SW480 (cell line): ENCODE results near the gene ZBTB12.
"Not testable (repeated sequence)": the region's sequence is repeated elsewhere in the genome, so short reads cannot be mapped to it uniquely, and the experiment has no call there.

Experiments
- DNase-seq: peaks from one replicate; pipeline ENCODE4 v3.0.0-alpha.2; 2016; ENCODE audit warnings: low spot score

ZBTB12 gene

GRCh38 chr6:31901953-31902643 is at the start of gene ZBTB12:
Gene ZBTB12 (minus strand): TSS chr6:31902086. CDS start chr6:31901305, 781 bp downstream.
- peak; percentile 92 for DNase-seq

- DNase-seq = no peak
These were observed 48.2 kb upstream of the ZBTB12 start for GRCh38 chr6:31949926-31950548.

GRCh38 chr6:31948753-31949413 is 47.0 kb upstream of the ZBTB12 start:
- DNase-seq = no peak

GRCh38 chr6:31948306-31948705 is 46.4 kb upstream of the ZBTB12 start:
- DNase-seq = no peak

GRCh38 chr6:31947864-31948263 is 46.0 kb upstream of the ZBTB12 start:
- no peak for DNase-seq

GRCh38 chr6:31947070-31947675 is 45.3 kb upstream of the ZBTB12 start:
- DNase-seq = no peak

GRCh38 chr6:31946370-31946885 is 44.5 kb upstream of the ZBTB12 start:
- no peak for DNase-seq

GRCh38 chr6:31945507-31946369 is 43.9 kb upstream of the ZBTB12 start, which contains the start of gene CFB:
Gene CFB (plus strand): TSS chr6:31946095. CDS start chr6:31946222, 127 bp downstream.
- DNase-seq = peak; percentile 25

- DNase-seq = no peak
These were observed 43.2 kb upstream of the ZBTB12 start for GRCh38 chr6:31945154-31945506.

- DNase-seq = no peak
These were observed 41.9 kb upstream of the ZBTB12 start for GRCh38 chr6:31943742-31944141.

GRCh38 chr6:31940256-31940664 is 38.4 kb upstream of the ZBTB12 start:
- peak; percentile 28 for DNase-seq

GRCh38 chr6:31935823-31936222 is 33.9 kb upstream of the ZBTB12 start:
- DNase-seq = no peak

GRCh38 chr6:31935021-31935420 is 33.1 kb upstream of the ZBTB12 start:
- DNase-seq = no peak

GRCh38 chr6:31933537-31933936 is 31.7 kb upstream of the ZBTB12 start:
- no peak for DNase-seq

- not testable (repeated sequence) for DNase-seq
These were observed 30.3 kb upstream of the ZBTB12 start for GRCh38 chr6:31932137-31932536.

GRCh38 chr6:31930962-31931361 is 29.1 kb upstream of the ZBTB12 start:
- no peak for DNase-seq

GRCh38 chr6:31928672-31928939 is 26.7 kb upstream of the ZBTB12 start:
- DNase-seq = no peak

GRCh38 chr6:31927863-31928671 is 26.2 kb upstream of the ZBTB12 start:
- no peak for DNase-seq

GRCh38 chr6:31927242-31927862 is 25.5 kb upstream of the ZBTB12 start, which contains the start of gene C2:
Gene C2 (plus strand): TSS chr6:31927717. CDS start chr6:31927753, 36 bp downstream.
- DNase-seq = no peak

GRCh38 chr6:31922942-31923341 is 21.1 kb upstream of the ZBTB12 start:
- peak; percentile 37 for DNase-seq
